ENCODE data around the gene HOXD10. TPM values are rescaled to one million over a fixed set of nuclear protein-coding genes. Genes with fewer than 3 reads are reported as not detected.

The HOXD10 gene
- total and polyA plus RNA-seq, 9 of the 15 experiments (the other 6 are each of a cell fraction or from before 2014, with no cell fraction given), result not detected

DNA sequence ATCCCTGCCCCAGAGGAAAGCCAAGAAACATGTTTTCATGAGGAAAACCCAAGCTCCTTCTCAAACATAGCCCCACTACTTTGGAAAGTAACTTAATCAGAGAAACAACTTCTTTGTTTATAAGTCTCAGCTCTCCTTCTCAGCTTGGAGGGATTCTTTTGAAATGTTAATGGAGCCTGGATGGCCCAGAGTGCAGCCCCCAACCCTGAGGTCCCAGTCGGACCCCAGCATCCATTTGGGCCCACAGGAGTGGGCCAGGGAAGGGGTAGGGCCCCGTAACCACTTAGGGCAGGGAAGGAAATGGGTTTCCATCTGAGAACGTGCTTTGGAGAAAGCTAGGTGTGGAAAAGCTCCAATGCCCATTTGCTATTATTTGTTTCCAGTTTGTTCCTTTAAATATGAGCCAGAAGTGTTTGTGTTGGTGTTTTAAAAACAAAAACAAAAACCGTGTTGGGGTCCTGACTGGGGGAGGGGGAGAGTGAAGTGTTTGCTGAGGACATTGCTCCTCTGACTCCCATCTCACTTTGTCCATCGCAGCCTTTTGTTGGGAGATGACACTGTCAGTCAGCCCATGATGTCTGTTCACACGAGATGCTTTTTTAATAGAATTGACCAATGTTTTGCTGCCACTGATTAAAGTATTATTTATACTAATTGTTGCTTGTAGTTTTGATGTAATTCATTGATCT lies 38.9 kb downstream of the HOXD10 start (continued):
- TF ChIP-seq ZNF354B (CRISPR knock-in tag; IDR thresholded peaks at IDR 0.05), result no peak

DNA sequence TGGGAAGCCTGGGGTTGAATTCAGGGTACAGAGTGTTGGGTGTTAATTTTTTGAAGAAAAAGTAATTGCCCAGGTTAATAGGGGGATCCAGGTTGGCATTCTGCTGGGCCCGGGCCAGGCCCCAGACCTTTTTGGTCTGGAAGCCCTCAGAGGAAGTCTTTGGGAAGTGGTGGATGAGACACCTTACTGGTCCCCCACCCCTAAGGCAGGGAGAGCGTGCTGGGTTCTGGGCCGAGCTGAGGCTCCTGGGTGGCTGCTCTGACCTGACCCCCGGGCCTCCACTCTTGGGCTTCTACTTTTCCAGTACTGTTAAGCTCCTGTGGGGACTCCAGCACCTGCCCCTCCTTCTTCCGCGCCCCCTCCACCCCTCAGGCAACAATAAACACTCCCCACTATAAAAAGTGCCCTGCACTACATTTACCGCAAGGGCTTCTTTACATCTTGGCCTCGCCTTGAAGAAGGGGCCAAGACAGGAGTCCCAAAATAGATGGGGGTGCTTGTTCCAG lies 39.8 kb downstream of the HOXD10 start:
- H2AFZ ChIP-seq (ENCODE audit: low read depth, low read length), result no peak overlapping the region
- ATAC-seq (no peak), FAIRE-seq (no peak), DNase-seq (ENCODE audit: extremely low read depth in 1 of 4, low spot score in 3 of 4) (no peak)
- no peak overlapping the region for H3K4me2 ChIP-seq (ENCODE audit: insufficient read depth, low read length)
- no peaks in the 10 kb centered on the region; the same call in 1 of the 2 replicates for H4K20me1 ChIP-seq (replicated peaks; ENCODE audit: control insufficient read depth, insufficient read depth, low read length)
- no peak overlapping the region for H3K4me3 ChIP-seq
- in situ Hi-C loops (cut with MboI), result no loop called here
- H3K27me3 ChIP-seq (ENCODE audit: control insufficient read depth in 2 of 2, insufficient read depth in 2 of 2, low read length in 2 of 2), result peaks cover 67 to 74% of the 10 kb centered on the region in 2 experiments
- H3K36me3 ChIP-seq (ENCODE audit: control insufficient read depth, insufficient read depth, low read length), result no peaks in the 10 kb centered on the region
- intact Hi-C loops (cut with micrococcal nuclease), result no loop called here
- WGBS (ENCODE audit: insufficient coverage, low coverage, missing lambda C conversion rate), result 2% methylated on average over 8 of the region's 8 CpGs
- BruUV-seq (replicated peaks), result no TSS peak
- no peaks in the 10 kb centered on the region for H3K79me2 ChIP-seq (ENCODE audit: control insufficient read depth, insufficient read depth, low read length)
- ChIA-PET POLR2A (no interaction called here), CTCF (ENCODE audit: low intra/inter-chr PET ratio) (no interaction called here)
- no peaks in the 10 kb centered on the region for H3K9me3 ChIP-seq (replicated peaks; ENCODE audit: control insufficient read depth, insufficient read depth, low read depth, low read length)
- TF ChIP-seq ELK3 (CRISPR knock-in tag; IDR thresholded peaks at IDR 0.05), result no peak
- H3K9ac ChIP-seq (ENCODE audit: insufficient read depth in 1 of 2, low read depth in 2 of 2, low read length in 2 of 2), result no peak overlapping the region
- peaks cover 0 to 28% of the 10 kb centered on the region in 2 experiments; a peak in 2 of 5 replicates for H3K4me1 ChIP-seq (replicated peaks in 1 of 2; ENCODE audit: control insufficient read depth in 2 of 2, insufficient read depth in 2 of 2, low read length in 2 of 2)
- no peaks in the 10 kb centered on the region for H3K9me1 ChIP-seq (ENCODE audit: control insufficient read depth, insufficient read depth, low read length)
- H3K27ac ChIP-seq (ENCODE audit: extremely low read depth, low read depth, low read length), result no peak overlapping the region
